Activated naive CD4-positive, alpha-beta T cell treated with anti-CD3 and anti-CD28 coated beads, Interleukin-2, amount 50 U/mL, for 16 hours (primary cell): Measurements from ENCODE around the gene PRPSAP1.
"Not testable (repeated sequence)": the region's sequence is repeated elsewhere in the genome, so short reads cannot be mapped to it uniquely, and the experiment has no call there.

Experiments used
- DNase-seq: peaks from one replicate; pipeline ENCODE4 v3.0.0-alpha.2; 2020

PRPSAP1 gene

GRCh38 chr17:76317535-76317934 lies 36.2 kb downstream of the PRPSAP1 start:
- no peak for DNase-seq

GRCh38 chr17:76314392-76315227 lies 39.1 kb downstream of the PRPSAP1 start:
- no peak for DNase-seq

DNA sequence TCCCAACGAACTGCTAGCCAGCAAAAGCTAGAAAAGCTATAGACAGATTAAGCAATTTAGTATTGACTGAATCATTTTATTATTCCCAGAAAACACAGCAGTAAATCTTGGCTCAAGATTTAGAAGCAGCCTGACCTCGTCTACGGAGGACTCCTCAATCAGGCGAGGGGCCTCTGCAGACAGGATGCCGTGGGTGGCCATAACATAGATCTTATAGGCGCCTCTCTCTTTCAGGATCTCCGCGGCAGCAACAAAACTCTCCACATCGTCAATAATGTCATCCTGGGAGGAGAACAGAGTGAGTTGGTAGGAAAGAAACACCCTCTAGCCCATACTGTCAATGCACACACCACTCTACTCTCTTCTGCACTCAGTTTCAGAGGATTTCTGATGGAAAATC lies 41.0 kb downstream of the PRPSAP1 start:
- no peak for DNase-seq

DNA sequence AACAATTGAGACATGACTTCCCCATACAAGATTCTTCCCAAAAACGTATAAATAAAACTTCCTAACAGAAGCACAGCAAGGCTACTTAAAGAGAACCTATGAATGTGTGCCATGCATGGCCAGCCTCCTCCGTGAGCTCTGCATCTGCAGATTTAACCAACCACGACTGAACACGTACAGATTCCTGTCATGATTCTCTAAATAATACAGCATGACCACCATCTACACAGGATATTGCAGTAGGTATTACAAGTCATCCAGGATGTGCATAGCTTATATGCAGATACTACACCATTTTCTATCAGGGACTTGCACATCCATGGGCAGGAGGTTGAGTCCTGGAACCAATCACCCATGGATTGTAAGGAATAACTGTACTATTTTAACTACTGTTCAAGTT lies 44.3 kb downstream of the PRPSAP1 start:
- DNase-seq: no peak

- no peak for DNase-seq
These were observed 45.8 kb downstream of the PRPSAP1 start, which contains the start of gene QRICH2 for GRCh38 chr17:76307966-76308338. QRICH2 (minus strand) TSS chr17:76308276; CDS start chr17:76307998, 278 bp downstream.

- no peak for DNase-seq
These were observed 46.3 kb downstream of the PRPSAP1 start for GRCh38 chr17:76307299-76307965.

DNA sequence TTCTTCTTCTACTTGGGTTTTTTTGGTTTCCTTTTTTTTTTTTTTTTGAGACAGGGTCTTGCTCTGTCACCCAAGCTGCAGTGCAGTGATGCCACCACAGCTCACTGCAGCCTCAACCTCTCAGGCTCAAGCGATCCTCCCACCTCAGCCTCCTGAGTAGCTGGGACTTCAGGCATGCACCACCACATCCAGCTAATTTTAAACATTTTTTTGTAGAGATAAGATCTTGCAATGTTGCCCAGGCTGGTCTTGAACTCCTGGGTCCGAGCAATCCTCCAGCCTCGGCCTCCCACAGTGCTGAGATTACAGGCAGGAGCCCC lies 48.6 kb downstream of the PRPSAP1 start:
- not testable (repeated sequence) for DNase-seq

DNA sequence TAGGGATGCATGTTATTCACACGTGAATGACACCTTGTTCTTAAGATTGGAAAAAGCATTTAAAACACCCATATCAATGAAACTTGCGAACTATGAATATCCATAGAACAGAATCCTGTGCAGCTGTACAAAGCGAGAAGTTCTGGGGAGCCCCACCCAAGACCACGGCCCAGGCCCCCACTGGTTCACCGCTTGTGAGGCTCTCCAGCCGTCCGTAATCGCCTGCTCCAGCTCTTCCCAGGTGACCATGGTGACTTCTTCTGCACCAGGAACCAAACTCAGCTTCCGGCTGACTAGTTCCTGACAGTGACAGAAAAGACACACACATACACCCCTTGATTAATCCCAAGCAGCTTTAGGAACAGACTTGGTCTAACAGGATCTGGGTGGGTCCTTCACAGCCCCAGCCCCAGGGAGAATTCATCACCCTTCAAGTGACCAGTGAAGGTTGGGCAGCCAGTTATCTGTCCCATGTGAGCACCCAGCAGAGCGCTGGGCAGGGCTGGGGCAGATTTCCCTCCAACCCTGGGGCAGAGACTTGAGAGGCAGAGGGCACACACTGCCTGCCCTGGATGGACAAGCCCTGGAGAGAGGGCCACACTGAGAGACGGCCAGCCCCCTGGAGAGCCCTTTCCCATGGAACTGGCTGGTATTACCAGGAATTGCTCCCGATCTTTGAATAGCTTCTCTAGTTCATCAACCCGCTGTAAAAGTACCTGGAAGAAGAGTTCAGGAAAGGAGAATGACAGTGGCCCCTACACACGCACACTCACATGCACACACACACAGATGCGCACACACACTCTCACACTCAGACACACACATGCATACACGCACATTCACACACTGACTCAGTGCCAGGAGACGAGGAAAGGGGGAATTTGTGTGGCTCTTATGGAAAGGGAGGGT lies 49.2 kb downstream of the PRPSAP1 start:
- no peak for DNase-seq

DNA sequence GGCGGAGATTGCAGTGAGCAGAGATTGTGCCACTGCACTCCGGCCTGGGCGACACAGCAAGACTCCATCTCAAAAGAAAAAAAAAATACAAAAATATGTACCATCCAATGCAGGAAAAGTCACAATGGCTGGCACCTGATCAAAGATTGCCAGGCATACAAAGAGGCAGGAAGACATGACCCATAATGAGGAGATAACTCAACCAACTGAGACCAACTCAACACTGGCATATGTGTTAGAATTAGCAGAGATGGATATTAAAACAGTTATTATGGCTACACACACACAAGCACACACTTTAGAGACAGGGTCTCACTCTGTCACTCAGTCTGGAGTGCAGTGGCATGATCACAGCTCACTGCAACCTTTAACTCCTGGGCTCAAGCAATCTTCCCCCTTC lies 56.3 kb downstream of the PRPSAP1 start:
- DNase-seq: no peak

GRCh38 chr17:76296889-76297288 lies 56.8 kb downstream of the PRPSAP1 start:
- DNase-seq: no peak

GRCh38 chr17:76296186-76296585 lies 57.5 kb downstream of the PRPSAP1 start:
- no peak for DNase-seq

DNA sequence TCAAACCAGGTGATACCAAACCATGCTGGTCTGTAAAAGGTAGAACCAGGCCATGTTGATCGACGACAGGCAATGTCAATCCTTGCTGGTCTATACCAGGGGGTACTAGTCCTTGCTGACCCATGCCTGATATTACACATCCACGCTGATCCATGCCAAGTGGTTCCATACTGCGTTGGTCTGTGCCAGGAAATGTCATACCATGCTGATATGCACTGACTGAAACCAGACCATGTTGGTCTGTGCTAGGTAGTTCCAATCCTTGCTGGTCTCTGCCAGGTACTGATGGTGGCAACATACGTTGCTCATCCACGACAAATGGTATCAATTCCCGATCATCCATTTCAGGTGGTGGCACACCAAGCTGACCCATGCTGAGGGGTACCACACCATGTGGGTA lies 60.6 kb downstream of the PRPSAP1 start:
- no peak for DNase-seq

GRCh38 chr17:76292567-76292966 lies 61.1 kb downstream of the PRPSAP1 start:
- no peak for DNase-seq

- no peak for DNase-seq
These were observed 71.9 kb downstream of the PRPSAP1 start for GRCh38 chr17:76281573-76282371.

DNA sequence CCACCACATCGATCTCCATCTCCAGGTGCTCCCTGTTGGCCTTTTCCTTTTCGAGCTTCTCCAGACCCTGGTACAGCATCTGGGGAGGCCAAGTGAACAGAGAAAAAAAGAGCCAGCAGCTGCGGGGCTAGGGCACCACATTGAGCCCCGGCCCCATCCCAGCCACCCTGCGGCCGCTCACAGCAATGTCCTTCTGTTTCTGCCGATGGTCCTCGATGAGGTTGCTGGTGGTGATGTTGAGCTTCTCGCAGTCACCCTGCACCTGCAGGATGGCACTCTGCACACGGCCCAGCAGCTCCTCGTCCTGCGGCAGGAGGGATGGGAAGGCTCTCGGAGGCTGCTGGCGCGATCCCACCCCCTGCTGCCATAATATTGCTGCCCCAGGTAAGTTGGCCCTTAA lies 73.1 kb downstream of the PRPSAP1 start:
- no peak for DNase-seq

DNA sequence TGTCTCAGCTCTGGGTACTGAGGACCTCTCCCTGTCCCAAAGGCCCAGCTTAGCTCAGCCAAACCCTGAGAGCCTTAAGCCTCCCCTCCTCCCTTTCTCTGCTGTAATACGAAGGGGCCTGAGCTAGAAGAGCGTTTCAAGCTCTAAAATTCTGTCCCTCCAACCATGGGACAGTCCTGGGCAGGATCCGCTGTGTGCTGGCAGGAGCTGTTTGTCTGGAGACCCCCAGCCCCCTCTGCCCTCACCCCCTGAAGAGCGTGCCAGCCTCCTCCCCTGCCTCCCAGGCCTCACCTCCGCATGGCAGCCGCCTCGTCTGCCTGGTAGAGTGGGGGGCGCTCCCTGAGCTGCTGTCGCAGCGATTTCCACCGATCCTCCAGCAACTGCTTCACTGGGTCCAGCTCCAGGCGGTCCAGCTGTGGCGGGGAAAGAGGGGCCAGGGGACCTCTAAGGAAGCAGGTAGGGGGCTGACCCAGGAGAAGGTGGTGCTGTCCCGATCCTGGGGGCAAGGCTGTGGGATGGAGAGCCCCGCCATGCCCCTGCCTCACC lies 73.9 kb downstream of the PRPSAP1 start:
- DNase-seq: no peak

DNA sequence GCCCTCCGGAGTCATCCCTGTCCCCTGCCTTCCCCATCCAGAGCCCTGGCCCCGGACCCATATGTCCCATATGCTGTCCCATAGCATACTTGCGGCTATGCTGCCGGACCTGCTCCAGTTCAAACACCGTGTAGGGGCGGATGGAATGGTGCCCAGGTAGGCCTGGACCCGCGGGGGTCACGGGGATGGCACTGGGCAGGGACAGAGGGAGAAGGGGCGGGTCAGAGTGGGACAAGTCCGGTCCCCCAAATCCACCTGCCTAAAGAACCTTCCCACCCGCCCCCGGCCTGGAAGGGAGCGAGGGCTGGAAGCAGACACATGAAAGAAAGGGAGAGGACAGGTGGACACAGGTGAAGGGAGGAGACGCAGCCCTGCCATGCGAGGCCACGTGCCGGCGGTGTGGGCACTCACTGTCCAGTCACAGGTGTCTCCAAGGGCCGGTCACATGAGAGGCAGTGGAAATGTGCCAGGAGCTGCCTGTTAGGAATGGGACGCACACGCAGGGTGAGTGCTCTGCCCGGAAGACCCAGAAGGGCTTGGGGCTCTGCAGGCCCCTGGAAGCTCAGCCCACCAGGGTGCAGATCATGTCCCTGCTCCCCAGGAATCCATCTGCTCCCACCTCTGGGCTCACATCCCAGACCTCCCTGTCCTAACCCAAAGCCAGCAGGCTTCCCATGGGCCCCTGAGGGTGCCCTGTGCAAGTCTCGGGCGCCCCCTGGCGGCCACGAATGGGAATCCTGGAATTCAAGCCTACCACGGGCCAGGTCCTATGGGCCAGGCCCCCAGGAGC lies 74.6 kb downstream of the PRPSAP1 start:
- DNase-seq: peak; percentile 83

GRCh38 chr17:76278268-76278908 lies 75.3 kb downstream of the PRPSAP1 start:
- no peak for DNase-seq

DNA sequence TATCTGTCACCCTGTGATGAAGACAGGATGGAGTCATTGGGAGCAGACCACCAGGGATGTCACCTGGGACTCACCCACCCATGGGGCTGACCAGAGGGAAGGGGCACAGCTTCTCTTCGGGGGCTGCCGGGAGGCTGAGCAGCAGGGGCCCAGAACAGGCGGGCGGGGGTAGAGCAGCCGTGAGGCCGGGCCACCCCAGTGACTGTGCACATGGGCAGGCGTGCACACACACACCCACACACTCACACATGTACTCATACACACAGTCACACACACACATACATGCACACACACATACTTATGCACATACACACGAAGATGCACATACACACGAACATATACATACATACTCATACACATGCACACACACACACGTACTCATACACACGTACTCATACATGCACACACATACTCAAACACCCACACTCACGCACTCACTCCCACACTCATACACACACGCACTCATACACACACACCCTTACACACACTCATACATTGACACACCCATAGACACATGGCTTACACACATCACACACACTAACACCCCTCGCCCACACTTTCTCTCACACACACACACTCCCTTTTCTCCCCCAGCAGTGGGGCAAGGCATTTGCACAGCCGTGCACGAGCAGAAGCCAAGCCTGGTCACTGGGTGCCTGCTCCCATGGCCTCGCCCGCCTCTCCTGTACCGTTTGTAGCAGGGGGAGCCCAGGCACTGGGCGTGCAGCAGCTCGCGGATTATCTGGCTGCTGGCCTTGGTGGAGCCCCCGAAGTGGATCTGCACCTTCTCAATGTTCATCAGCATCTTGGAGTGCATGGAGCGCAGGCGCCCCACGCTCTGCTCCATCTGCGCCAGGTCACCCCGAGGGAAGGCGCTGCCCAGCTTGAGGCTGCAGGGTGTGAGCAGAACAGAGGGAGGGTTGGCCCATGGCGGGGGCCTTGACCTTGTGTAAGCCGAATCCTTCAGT lies 76.1 kb downstream of the PRPSAP1 start:
- peak; percentile 14 for DNase-seq
